Measurements from ENCODE around the gene LRRC51.

Gene LRRC51

DNA sequence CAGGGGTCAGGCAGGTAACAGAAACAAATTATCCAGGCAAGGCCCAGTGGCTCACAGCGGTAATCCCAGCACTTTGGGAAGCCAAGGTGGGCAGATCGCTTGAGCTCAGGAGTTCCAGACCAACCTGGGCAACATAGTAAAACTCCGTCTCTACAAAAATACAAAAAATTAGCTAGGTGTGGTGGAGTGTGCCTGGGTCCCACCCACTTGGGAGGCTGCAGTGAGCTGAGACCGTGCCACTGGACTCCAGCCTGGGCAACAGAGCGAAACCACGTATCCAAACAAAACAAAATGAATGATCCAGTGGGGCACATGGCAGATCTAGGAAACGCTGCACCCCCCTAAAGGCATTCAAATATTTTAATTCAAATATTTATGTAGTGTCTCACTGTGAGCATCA, 10.2 kb upstream of the LRRC51 start:
- DNase-seq, result no peak

GRCh38 chr11:72072348-72072747, 8.3 kb upstream of the LRRC51 start:
- no peak for DNase-seq

GRCh38 chr11:72075109-72075508, 5.5 kb upstream of the LRRC51 start:
- DNase-seq, result no peak

DNA sequence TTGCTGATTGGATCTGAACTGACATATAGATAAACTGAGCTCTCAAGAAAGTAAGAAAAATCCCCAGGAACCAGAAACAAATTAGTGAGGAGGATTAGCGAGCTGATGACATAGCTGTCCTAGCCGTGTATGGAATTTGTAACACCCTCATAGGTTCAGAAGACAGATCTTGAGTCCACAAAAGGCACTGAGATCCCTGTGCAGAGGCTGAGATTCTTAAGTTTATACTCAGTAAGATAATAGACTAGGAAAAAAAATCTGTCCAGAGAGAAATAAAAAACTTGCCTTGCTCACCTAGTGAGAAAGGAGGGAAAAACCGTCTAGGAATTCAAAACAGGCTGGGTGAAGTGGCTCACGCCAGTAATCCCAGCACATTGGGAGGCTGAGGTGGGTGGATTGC, 4.9 kb upstream of the LRRC51 start:
- no peak for DNase-seq

DNA sequence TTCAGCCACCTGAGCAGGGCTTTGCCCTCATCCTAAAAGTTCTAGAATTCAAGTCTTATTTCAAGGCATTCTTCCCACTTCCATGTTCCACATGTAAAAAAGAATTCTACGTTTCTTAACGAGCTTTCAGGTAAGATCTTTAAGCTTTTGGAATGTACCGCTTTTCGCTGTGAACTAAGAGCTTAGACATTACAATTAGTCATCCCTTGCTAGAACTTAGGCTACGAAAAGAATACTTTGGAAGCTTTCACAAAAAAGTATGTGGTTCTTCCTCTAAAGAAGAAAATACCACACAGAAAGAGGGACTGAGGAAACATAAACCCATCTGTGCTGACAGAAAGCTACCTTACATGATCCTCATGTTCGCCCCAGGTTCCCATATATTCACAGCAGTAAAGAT, 2.2 kb upstream of the LRRC51 start:
- DNase-seq, result no peak

- DNase-seq, result no peak
Observed at GRCh38 chr11:72079819-72080325, 778 bp upstream of the LRRC51 start.

DNA sequence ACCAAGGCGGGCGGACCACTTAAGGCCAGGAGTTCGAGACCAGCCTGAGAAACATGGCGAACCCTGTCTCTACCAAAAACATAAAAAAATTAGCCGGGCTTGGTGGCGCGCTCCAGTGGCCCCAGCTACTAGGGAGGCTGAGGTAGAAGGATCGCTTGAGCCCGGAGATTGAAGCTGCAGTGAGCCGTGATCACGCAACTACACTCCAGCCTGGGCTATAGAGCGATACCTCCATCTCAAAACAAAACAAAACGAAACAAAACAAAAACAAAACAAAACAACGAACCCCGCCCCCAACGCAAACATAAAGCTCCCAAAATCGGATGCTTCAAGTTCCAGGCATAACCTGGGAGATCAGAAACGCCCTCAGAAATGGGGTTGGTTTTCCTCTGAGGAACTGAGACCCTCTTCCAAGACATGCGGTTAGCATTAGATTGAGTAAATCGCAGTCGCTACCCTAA, 564 bp downstream of the LRRC51 start:
- DNase-seq, result no peak

DNA sequence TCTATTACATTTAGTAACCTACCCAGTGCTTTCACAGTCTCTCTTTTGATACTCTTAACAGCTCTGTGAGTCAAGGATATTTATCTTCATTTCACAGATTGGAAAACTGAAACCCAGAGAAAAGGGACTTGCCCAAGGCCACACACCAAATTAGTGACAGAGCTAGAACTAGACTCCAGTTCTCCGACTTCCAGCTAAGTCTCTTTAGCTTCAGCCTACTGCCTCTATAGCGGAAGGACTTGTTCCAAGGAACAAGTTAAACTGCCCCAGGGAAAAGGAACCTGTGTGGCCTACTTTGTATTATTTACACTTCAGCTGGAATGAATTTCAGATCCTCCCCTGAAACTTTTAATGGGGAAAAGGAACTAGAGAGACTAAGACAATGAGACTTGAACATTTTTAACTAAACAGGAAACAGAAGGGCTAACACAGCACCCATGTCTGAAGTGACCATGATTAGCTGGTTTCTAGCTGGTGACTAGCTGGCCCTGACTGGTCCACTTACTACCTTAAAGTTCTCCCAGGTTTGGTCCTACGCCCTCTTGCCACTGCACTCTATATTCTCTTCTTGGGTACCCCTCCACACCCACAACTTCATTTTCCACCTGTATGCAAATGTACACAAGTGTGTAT, 1.3 kb downstream of the LRRC51 start:
- no peak for DNase-seq

GRCh38 chr11:72083414-72083813, 2.8 kb downstream of the LRRC51 start:
- DNase-seq, result no peak

GRCh38 chr11:72084076-72084475, 3.4 kb downstream of the LRRC51 start:
- no peak for DNase-seq

- no peak for DNase-seq
Observed at GRCh38 chr11:72084965-72085364, 4.3 kb downstream of the LRRC51 start.

DNA sequence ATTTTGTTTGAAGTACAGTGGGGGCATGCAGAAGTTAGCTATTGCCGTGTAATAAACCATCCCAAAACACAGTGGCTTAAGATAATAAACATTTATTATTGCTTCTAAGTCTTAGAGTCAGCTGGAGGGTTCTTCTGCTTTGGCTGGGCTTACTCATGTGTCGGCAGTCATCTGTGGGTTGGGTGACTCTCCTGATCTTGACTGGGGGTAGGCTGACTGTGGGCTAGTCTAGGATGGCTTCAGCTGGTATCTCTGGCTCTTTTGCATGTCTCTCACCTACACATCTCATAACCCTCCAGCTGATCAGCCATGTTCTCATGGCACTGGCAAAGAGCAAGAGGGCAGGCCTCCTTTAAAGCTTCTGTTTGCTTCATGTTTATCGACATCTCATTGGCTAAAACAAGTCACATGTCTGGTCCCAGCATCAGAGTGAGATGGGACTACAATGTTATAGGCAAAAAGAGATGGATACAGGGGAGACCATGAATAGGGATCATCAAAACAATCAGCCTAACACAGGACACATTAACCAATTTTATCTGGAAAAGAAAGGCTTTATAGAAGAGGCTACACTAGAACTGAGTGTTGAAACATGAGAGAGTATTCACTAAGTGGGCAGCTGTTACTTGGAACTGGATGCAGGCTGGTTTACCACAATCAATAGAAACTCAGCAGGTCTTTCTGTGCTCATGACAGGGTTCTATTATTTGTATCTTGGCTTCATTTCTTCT, 5.1 kb downstream of the LRRC51 start:
- no peak for DNase-seq

DNA sequence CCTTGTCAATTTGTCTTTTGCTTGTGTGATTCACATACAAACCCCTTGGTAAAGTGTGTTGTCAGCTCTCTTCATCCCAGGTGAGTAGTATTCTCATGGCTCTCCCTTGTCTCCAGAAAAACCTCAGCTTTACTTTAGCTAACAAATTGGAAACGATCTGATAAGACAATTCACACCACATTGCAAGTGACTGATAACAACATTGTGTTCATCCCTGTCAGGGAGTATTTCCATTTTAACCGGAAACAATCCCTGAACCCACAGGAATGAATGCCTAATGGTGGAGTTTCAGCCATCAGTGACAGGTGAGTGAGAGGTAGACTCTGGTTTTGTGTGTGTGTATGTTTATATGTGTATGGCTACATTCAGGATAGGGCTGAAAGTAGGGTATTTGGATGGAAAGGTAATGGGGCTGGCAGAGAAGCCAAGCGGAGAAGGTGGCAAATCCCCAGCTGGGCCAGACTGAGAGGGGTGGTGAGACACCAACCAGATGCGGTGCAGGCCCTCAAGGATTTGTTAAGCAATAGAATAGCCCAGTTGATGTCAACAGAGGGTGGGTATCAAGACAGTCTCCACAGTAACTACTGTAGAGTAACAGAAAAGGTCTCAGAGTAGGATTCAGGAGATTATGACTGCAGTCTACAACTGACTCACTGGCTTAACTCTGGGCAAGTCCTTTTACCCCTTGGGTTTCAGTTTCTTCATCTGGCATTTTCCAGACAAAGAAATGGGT, 7.6 kb downstream of the LRRC51 start:
- DNase-seq, result no peak

DNA sequence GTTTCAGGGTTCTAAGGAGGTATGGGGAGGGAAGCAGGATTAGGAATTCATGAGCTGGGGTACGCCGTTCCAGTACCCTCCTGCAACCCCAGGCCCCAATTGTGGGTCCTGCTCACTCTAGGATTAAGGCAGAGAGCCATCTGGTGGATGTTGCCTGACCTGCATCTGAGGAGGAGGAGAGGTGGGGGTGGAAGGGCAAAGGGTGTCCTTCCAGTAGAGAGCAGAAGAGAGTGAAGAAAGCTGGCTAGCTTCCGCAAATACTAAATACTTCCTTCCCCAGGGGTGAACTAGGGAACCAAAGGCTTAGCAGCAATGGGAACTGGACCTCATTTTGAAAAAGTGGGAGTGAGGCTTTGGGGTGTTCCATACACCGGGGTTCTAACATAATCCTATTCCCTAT, 10.6 kb downstream of the LRRC51 start:
- peak; percentile 42 for DNase-seq

DNA sequence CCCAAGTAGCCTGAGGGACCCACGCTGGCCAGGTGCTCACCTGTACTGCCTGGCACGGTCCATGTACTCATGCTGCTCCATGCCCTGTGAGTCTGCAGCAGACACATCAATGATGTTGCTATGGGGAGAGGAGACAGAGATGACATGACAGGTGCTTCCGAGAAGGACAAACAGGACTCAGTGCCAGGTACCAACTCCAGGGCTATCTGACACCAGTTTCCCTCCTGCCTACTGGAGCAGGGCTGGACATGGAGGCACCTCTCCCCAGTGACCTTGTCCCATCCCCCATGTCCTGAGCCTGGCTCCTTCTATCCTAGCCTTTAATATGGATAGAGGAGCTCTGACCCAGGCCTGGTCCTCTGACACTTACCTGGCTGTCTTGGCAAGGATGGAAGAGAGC, 18.1 kb downstream of the LRRC51 start:
- DNase-seq, result no peak

DNA sequence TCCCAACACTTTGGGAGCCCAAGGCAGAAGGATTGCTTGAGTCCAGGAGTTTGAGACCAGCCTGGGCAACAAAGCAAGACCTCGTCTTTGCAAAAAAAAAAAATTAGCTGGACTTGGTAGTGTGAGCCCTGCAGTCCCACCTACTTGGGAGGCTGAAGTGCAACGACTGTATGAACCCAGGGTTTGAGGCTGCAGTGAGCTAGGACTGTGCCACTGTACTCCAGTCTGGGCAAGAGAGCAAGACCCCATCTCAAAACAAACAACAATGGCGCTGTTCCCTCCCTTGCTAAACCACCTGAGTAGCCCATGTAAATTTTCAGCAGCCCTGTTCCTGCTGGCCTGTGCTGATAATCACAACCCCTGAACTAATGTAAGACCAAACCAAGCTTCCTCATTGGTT, 19.4 kb downstream of the LRRC51 start:
- no peak for DNase-seq

- peak; percentile 41 for DNase-seq
Observed at GRCh38 chr11:72100462-72100861, 19.8 kb downstream of the LRRC51 start.

DNA sequence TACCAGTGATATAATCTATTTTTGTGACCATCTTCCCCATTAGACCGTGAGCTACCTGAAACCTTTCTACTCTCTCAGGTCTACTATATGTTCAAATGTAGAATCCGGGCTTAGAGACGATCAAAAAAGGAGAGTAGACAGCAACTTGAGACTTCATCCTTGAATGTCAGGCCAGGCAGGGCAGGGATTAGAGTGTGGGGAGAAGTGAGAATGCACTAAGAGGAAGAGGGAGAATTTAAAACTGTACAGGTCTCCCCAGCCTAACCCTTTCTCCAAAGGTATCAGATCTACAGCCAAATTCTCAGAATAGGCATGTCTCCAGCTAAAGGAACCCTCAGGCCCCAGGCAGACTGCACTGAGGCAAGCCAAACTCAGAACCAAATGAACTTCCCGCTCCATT, 21.5 kb downstream of the LRRC51 start:
- DNase-seq, result no peak

GRCh38 chr11:72102631-72102945, 21.9 kb downstream of the LRRC51 start:
- no peak for DNase-seq

- DNase-seq, result peak; percentile 72
Observed at GRCh38 chr11:72102946-72103753, 22.5 kb downstream of the LRRC51 start, which contains the start of gene LAMTOR1. LAMTOR1 (minus strand) TSS chr11:72103297; CDS start chr11:72103224, 73 bp downstream.

- DNase-seq, result no peak
Observed at GRCh38 chr11:72103754-72104167, 23.1 kb downstream of the LRRC51 start.

- DNase-seq, result no peak
Observed at GRCh38 chr11:72105888-72106287, 25.2 kb downstream of the LRRC51 start, which contains the start of gene TOMT. TOMT (plus strand) TSS chr11:72105924; CDS start chr11:72105952, 28 bp downstream.

All from SIG-M5 (cell line).